Metanephros (tissue), 2 donors: ENCODE data around the gene ZNF157. TPM values are rescaled to one million over a fixed set of nuclear protein-coding genes. Genes with fewer than 3 reads are reported as not detected.

Experiments used
- small RNA-seq: library from RNA; depleted of rRNA; stranded (forward); fragments of <200 nt; gene quantifications from one replicate; pipeline ENCODE3, GENCODE V24; 2014; ENCODE audit warnings: low replicate concordance
- total RNA-seq: library from RNA; depleted of rRNA; stranded (reverse); fragments of >200 nt; gene quantifications from one replicate; pipeline ENCODE4 v1.2.3, GENCODE V29; 2014

Gene ZNF157
- 0.70 TPM for total RNA-seq

DNA sequence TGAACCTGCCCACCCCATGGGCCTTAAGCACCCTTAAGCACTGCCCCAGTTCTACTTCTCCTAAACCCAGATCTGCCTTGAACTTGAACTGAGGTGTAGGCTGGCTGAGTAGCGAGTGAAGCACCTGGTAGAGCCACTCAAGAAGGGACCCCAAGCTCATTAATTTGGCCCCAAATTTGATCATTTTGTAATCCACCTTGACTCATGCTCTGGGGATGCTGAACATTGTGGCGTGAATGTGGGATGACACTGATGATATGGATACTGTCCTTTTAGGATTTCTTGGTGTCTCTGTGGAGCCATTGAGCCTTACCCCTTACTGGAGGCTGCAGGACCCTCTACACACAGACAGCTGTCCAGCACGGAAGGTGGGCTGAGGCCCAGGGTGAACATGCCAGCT, at the start of gene ZNF157:
ZNF157 (plus strand) TSS at position 301 of the 400 bp plus-strand sequence; CDS start at position 392, 91 bp downstream.

Small RNAs within 50 kb of the gene (small RNA-seq; reads per million reads assigned to genes)
- 0.12 reads per million for gene SNORA11C

Other genes starting within 250 kb of the ZNF157 start
- gene NDUFB11, start 225.9 kb upstream of the ZNF157 start, total RNA-seq: 123 TPM
- gene RBM10, start 225.4 kb upstream of the ZNF157 start, total RNA-seq: 47.7 TPM
- 186 TPM for gene UBA1, start 176.7 kb upstream of the ZNF157 start, total RNA-seq
- 79.8 TPM for gene CDK16, start 151.9 kb upstream of the ZNF157 start, total RNA-seq
- gene USP11, start 137.6 kb upstream of the ZNF157 start, total RNA-seq: 160 TPM
- gene ZNF41, start 112.6 kb downstream of the ZNF157 start, total RNA-seq: 7.6 TPM
- 39.1 TPM for gene ARAF, start 190.6 kb downstream of the ZNF157 start, total RNA-seq
- 49.0 TPM for gene TIMP1, start 211.9 kb downstream of the ZNF157 start, total RNA-seq
- 0.64 TPM for gene SYN1, start 249.3 kb downstream of the ZNF157 start, total RNA-seq